HG03108 (cell line): ENCODE results near the gene USP17L11.
"Not testable (repeated sequence)": the region's sequence is repeated elsewhere in the genome, so short reads cannot be mapped to it uniquely, and the experiment has no call there.

Experiments used
- ATAC-seq: cut with Tn5 transposase; IDR thresholded peaks from one replicate; pipeline ENCODE4 v1.9.1; 2021; ENCODE audit warnings: moderate library complexity; ENCODE audit not compliant: unreplicated experiment

USP17L11 gene

GRCh38 chr4:9215105-9215504, at the start of gene USP17L11:
USP17L11 (plus strand) TSS chr4:9215405; CDS start chr4:9215405, 0 bp downstream.
- ATAC-seq, result not testable (repeated sequence)

GRCh38 chr4:9165990-9166389, 49.2 kb upstream of the USP17L11 start:
- not testable (repeated sequence) for ATAC-seq

DNA sequence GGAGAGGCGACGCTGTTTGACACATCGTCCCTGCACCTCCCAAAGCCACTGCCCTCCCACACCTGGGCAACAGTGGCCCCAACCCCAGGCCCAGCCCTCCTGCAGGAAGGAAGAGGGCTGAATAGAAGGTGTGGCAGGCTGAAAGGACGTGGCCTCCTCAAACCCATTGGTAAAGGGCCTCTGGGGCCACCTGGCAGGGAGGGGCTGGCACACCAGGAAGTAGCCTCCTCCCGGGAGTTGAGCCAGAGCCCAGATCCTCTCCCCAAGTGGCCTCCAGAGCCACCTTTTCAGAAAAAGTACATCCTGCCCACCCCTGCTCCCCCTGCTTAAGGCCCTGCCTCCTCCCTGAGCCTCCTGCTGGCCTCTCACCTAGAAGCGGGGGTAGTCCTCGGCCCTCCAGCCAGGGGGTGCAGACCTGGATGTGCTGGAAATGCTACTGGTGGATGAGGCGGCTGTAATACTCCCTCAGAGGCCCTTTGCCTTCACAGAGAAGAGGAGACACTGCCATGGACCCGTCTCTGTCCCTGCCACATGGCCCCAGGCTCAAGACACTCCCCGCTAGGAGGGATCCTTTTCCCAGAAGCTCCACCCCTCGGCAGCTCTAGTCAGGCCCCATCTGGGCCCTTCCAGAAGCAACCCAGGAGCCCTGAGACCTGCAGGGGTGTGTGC, 45.3 kb upstream of the USP17L11 start, which contains the start of gene FAM90A26:
Gene FAM90A26, plus strand, starts transcription at position 619 of the 669 bp plus-strand sequence. CDS start 2,764 bp downstream, outside the sequence.
- ATAC-seq, result not testable (repeated sequence)

GRCh38 chr4:9210357-9210756, 4.8 kb upstream of the USP17L11 start, which contains the start of gene USP17L10:
USP17L10 (plus strand) TSS chr4:9210657; CDS start chr4:9210657, 0 bp downstream.
- ATAC-seq, result not testable (repeated sequence)

DNA sequence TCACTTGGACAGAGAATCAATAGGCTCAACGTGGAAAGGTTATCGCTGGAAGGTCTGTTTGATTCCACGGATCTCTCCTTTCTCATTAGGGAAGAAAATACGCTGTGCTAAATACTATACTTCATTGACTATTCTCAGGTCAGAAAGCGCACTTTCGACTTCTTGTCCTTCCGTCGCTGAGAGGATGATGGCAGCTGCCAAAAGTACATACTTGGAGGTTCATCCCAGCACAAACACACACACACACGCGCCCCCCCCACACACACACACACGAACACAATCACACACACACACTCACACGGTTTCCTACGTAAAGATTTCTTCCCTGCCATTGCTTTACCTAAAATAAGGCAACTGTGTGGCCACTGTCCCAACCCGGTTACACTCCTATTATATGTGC, 504 bp upstream of the USP17L11 start:
- ATAC-seq, result not testable (repeated sequence)

- ATAC-seq, result not testable (repeated sequence)
Measured at GRCh38 chr4:9219852-9220251, 4.6 kb downstream of the USP17L11 start, which contains the start of gene USP17L12. USP17L12 (plus strand) TSS chr4:9220152; CDS start chr4:9220152, 0 bp downstream.

GRCh38 chr4:9224596-9224995, 9.4 kb downstream of the USP17L11 start, which contains the start of gene USP17L13:
USP17L13 (plus strand) TSS chr4:9224896; CDS start chr4:9224896, 0 bp downstream.
- not testable (repeated sequence) for ATAC-seq

- ATAC-seq, result not testable (repeated sequence)
Measured at GRCh38 chr4:9230249-9230648, 15.0 kb downstream of the USP17L11 start.

GRCh38 chr4:9234085-9234484, 18.9 kb downstream of the USP17L11 start, which contains the start of gene USP17L15:
USP17L15 (plus strand) TSS chr4:9234385; CDS start chr4:9234385, 0 bp downstream.
- ATAC-seq, result not testable (repeated sequence)

GRCh38 chr4:9238461-9238860, 23.3 kb downstream of the USP17L11 start:
- ATAC-seq, result not testable (repeated sequence)

DNA sequence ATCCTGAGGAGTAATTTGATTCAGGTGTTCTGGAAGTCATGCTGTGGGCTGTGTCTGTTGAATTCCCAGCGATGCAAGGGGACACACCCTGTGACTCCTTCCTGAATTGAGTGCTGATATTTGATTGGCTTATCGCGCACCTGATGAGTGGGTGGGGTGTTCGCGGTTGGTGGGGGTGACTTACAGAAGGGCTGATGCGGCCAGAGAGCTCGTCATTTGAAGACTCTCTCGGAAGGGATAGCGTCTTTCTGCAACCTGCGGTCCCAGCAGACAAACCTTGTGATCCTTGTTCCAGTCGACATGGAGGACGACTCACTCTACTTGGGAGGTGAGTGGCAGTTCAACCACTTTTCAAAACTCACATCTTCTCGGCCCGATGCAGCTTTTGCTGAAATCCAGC, 28.4 kb downstream of the USP17L11 start, which contains the start of gene USP17L17:
Gene USP17L17, plus strand, starts transcription at position 301 of the 400 bp plus-strand sequence. Its CDS starts 0 bp downstream, at position 301.
- ATAC-seq, result not testable (repeated sequence)

- ATAC-seq, result not testable (repeated sequence)
Measured at GRCh38 chr4:9247953-9248680, 32.9 kb downstream of the USP17L11 start, which contains the start of gene USP17L18. USP17L18 (plus strand) TSS chr4:9248630; CDS start chr4:9248630, 0 bp downstream.

DNA sequence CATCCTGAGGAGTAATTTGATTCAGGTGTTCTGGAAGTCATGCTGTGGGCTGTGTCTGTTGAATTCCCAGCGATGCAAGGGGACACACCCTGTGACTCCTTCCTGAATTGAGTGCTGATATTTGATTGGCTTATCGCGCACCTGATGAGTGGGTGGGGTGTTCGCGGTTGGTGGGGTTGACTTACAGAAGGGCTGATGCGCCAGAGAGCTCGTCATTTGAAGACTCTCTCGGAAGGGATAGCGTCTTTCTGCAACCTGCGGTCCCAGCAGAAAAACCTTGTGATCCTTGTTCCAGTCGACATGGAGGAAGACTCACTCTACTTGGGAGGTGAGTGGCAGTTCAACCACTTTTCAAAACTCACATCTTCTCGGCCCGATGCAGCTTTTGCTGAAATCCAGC, 37.9 kb downstream of the USP17L11 start, which contains the start of gene USP17L19:
Gene USP17L19, plus strand, starts transcription at position 301 of the 400 bp plus-strand sequence. Its CDS starts 0 bp downstream, at position 301.
- not testable (repeated sequence) for ATAC-seq

DNA sequence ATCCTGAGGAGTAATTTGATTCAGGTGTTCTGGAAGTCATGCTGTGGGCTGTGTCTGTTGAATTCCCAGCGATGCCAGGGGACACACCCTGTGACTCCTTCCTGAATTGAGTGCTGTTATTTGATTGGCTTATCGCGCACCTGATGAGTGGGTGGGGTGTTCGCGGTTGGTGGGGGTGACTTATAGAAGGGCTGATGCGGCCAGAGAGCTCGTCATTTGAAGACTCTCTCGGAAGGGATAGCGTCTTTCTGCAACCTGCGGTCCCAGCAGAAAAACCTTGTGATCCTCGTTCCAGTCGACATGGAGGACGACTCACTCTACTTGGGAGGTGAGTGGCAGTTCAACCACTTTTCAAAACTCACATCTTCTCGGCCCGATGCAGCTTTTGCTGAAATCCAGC, 42.6 kb downstream of the USP17L11 start, which contains the start of gene USP17L20:
Gene USP17L20, plus strand, starts transcription at position 301 of the 400 bp plus-strand sequence. Its CDS starts 0 bp downstream, at position 301.
- ATAC-seq, result not testable (repeated sequence)

- ATAC-seq, result not testable (repeated sequence)
Measured at GRCh38 chr4:9262572-9262971, 47.4 kb downstream of the USP17L11 start, which contains the start of gene USP17L21. USP17L21 (plus strand) TSS chr4:9262872; CDS start chr4:9262872, 0 bp downstream.
